ENCODE results near the gene AP3S1. TPM values are rescaled to one million over a fixed set of nuclear protein-coding genes. Genes with fewer than 3 reads are reported as not detected.

The AP3S1 gene
- 40.5 TPM for polyA plus RNA-seq (2013, experiment 1 of 2)
- 40.5 TPM for polyA plus RNA-seq (2013, experiment 2 of 2)

DNA sequence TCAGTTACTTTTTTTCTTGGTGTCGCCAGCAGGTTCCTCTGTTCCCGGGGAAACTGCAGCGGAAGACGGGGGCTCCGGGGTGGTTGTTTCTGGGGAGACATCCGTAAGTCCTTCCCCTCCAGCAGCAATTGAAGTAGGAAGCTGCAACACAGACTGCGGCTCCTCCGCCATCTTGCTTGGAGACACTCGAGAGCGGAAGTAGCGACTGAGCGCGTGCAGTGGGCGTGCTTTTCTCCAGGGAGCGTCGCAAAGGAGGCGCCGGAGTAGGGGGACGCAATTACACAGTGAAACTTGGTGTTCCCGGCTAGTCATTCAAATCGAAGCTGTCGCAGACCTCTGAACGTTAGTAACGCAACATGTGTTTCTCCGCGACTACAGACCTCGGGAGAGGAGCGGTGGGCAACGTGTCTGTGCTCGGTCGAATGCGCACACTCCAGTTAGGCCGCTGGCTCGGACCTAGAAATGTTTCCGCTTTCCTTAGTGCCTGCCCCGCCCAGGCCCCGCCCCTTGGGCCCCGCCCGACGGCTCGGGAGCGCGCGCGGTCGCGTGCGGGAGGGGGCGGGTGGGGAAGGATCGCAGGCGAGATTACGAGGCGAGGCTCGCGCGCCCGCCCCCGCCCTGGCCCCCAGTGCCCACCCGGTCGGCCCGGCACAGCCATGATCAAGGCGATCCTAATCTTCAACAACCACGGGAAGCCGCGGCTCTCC is at the start of gene AP3S1, which contains the start of gene ATG12:
AP3S1 (plus strand) TSS at position 554 of the 707 bp plus-strand sequence; CDS start at position 657, 103 bp downstream.
ATG12 (minus strand) TSS at position 184 of the 707 bp plus-strand sequence; CDS start at position 171, 13 bp downstream.
- no peaks in the 10 kb centered on the region for H3K36me3 ChIP-seq (ENCODE audit: control insufficient read depth, insufficient read depth, low read length)
- H2BK5ac ChIP-seq (ENCODE audit: low read length): peak within 1 kb of the TSS; percentile 99
- H2BK120ac ChIP-seq (ENCODE audit: low read depth, low read length): peak within 1 kb of the TSS; percentile 31
- no CpG with 5 or more reads among the region's 65 CpGs for whole genome bisulfite sequencing (ENCODE audit: extremely low coverage, insufficient coverage, low lambda C conversion rate)
- peak; percentile 97 for DNase-seq
- H2AK5ac ChIP-seq (ENCODE audit: low read length): no peak within 1 kb of the TSS
- peak within 1 kb of the TSS; percentile 89 for H3K18ac ChIP-seq (ENCODE audit: low read length)
- peak within 1 kb of the TSS; percentile 94 for H3K4me3 ChIP-seq (ENCODE audit: low read length)
- peak within 1 kb of the TSS; percentile 100 for H3K4me2 ChIP-seq (ENCODE audit: low read length)
- H3K79me2 ChIP-seq (ENCODE audit: control insufficient read depth, insufficient read depth, low read length): peaks cover 31% of the 10 kb centered on the region
- peak within 1 kb of the TSS; percentile 80 for H3K27ac ChIP-seq (ENCODE audit: low read depth, low read length)
- peak within 1 kb of the TSS; percentile 36 for H3K23ac ChIP-seq (ENCODE audit: low read length)
- no peaks in the 10 kb centered on the region for H3K27me3 ChIP-seq (ENCODE audit: insufficient read depth, low read length, poor library complexity)
- H3K9ac ChIP-seq (ENCODE audit: low read length): peak within 1 kb of the TSS; percentile 96
- H3K79me1 ChIP-seq (ENCODE audit: low read length): peaks cover 7% of the 10 kb centered on the region
- H3K4ac ChIP-seq (ENCODE audit: low read depth, low read length): no peak within 1 kb of the TSS
- H2BK15ac ChIP-seq (replicated peaks; ENCODE audit: low read depth): no peak within 1 kb of the TSS
- peaks cover 2% of the 10 kb centered on the region for H3K4me1 ChIP-seq (ENCODE audit: control insufficient read depth, low read depth, low read length)
- H4K5ac ChIP-seq (ENCODE audit: low read length): no peak within 1 kb of the TSS
- no peak within 1 kb of the TSS for H4K8ac ChIP-seq (ENCODE audit: low read depth, low read length)
- peak within 1 kb of the TSS; percentile 98 for H3K56ac ChIP-seq (ENCODE audit: low read length)

- Histone ChIP-seq H3K56ac (ENCODE audit: low read length) (no peak overlapping the region), H3K4me3 (ENCODE audit: low read length) (no peak overlapping the region), H3K18ac (ENCODE audit: low read length) (no peak overlapping the region), H2BK15ac (replicated peaks; ENCODE audit: low read depth) (no peak overlapping the region), H3K4me1 (ENCODE audit: control insufficient read depth, low read depth, low read length) (no peaks in the 10 kb centered on the region), H3K27ac (ENCODE audit: low read depth, low read length) (no peak overlapping the region), H3K36me3 (ENCODE audit: control insufficient read depth, insufficient read depth, low read length) (no peaks in the 10 kb centered on the region), H2BK5ac (ENCODE audit: low read length) (no peak overlapping the region), H3K79me2 (ENCODE audit: control insufficient read depth, insufficient read depth, low read length) (no peaks in the 10 kb centered on the region), H3K4me2 (ENCODE audit: low read length) (no peak overlapping the region), H4K8ac (ENCODE audit: low read depth, low read length) (no peak overlapping the region), H4K5ac (ENCODE audit: low read length) (no peak overlapping the region), H3K4ac (ENCODE audit: low read depth, low read length) (no peak overlapping the region), H2AK5ac (ENCODE audit: low read length) (no peak overlapping the region), H3K79me1 (ENCODE audit: low read length) (no peaks in the 10 kb centered on the region), H3K9ac (ENCODE audit: low read length) (no peak overlapping the region), H3K27me3 (ENCODE audit: insufficient read depth, low read length, poor library complexity) (no peaks in the 10 kb centered on the region), H3K23ac (ENCODE audit: low read length) (no peak overlapping the region), H2BK120ac (ENCODE audit: low read depth, low read length) (no peak overlapping the region)
- no CpG with 5 or more reads among the region's 1 CpG for WGBS (ENCODE audit: extremely low coverage, insufficient coverage, low lambda C conversion rate)
- DNase-seq: peak; percentile 51
Observed at GRCh38 chr5:115795700-115796099, 46.0 kb upstream of the AP3S1 start.

DNA sequence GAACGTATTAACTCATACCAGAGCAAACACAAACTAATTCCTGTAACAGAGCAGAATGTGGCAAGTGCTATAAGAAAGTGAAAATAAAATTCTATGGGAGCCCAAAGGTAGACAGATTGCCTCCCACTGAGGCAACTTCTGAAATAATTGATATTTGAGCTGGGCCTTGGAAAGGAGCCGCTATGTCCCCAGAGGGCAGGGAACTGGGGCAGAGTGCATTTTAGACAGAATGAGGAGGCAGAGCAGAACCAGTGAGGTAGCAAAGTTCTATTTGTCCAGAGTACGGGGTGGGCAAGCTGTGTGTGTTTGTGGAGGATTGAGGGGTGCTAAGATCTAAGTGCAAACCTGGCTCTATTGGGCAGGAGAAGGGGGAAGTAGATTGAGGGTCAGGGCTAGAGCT is 45.1 kb upstream of the AP3S1 start:
- H3K36me3 ChIP-seq (ENCODE audit: control insufficient read depth, insufficient read depth, low read length): no peaks in the 10 kb centered on the region
- H3K79me2 ChIP-seq (ENCODE audit: control insufficient read depth, insufficient read depth, low read length): no peaks in the 10 kb centered on the region
- no peaks in the 10 kb centered on the region for H3K79me1 ChIP-seq (ENCODE audit: low read length)
- H3K9ac ChIP-seq (ENCODE audit: low read length): no peak overlapping the region
- H3K23ac ChIP-seq (ENCODE audit: low read length): no peak overlapping the region
- H3K4ac ChIP-seq (ENCODE audit: low read depth, low read length): no peak overlapping the region
- H3K4me2 ChIP-seq (ENCODE audit: low read length): no peak overlapping the region
- H3K27ac ChIP-seq (ENCODE audit: low read depth, low read length): no peak overlapping the region
- DNase-seq: no peak
- no peak overlapping the region for H2BK5ac ChIP-seq (ENCODE audit: low read length)
- WGBS (ENCODE audit: extremely low coverage, insufficient coverage, low lambda C conversion rate): no CpG with 5 or more reads among the region's 3 CpGs
- H3K27me3 ChIP-seq (ENCODE audit: insufficient read depth, low read length, poor library complexity): no peaks in the 10 kb centered on the region
- no peak overlapping the region for H4K5ac ChIP-seq (ENCODE audit: low read length)
- no peak overlapping the region for H3K56ac ChIP-seq (ENCODE audit: low read length)
- no peak overlapping the region for H3K18ac ChIP-seq (ENCODE audit: low read length)
- no peak overlapping the region for H4K8ac ChIP-seq (ENCODE audit: low read depth, low read length)
- no peak overlapping the region for H2BK15ac ChIP-seq (replicated peaks; ENCODE audit: low read depth)
- H3K4me1 ChIP-seq (ENCODE audit: control insufficient read depth, low read depth, low read length): no peaks in the 10 kb centered on the region
- no peak overlapping the region for H2AK5ac ChIP-seq (ENCODE audit: low read length)
- H2BK120ac ChIP-seq (ENCODE audit: low read depth, low read length): no peak overlapping the region
- H3K4me3 ChIP-seq (ENCODE audit: low read length): no peak overlapping the region

DNA sequence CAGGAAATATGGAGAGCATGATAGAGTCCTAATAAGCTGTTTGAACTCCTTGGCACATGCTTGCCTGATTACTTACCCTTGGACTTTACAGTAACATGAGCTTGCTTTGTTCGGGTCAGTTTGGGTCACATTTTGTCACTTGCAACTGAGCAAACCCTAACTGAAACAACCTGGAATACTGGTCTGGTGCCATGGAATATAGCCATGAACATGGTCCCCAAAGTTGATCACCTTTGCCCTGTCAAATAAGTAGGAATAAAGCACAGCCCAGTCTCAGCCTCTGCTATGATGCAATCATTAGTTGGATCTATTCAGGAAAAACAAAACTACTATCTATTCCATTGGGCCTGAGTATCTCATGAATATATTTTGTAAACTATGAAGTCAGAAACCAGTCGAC is 43.5 kb upstream of the AP3S1 start:
- Histone ChIP-seq H3K56ac (ENCODE audit: low read length) (no peak overlapping the region), H3K27me3 (ENCODE audit: insufficient read depth, low read length, poor library complexity) (no peaks in the 10 kb centered on the region), H3K4me1 (ENCODE audit: control insufficient read depth, low read depth, low read length) (no peaks in the 10 kb centered on the region), H2BK5ac (ENCODE audit: low read length) (no peak overlapping the region), H3K79me1 (ENCODE audit: low read length) (no peaks in the 10 kb centered on the region), H4K5ac (ENCODE audit: low read length) (no peak overlapping the region), H3K79me2 (ENCODE audit: control insufficient read depth, insufficient read depth, low read length) (no peaks in the 10 kb centered on the region), H2BK15ac (replicated peaks; ENCODE audit: low read depth) (no peak overlapping the region), H3K4ac (ENCODE audit: low read depth, low read length) (no peak overlapping the region), H2BK120ac (ENCODE audit: low read depth, low read length) (no peak overlapping the region), H3K9ac (ENCODE audit: low read length) (no peak overlapping the region), H2AK5ac (ENCODE audit: low read length) (no peak overlapping the region), H4K8ac (ENCODE audit: low read depth, low read length) (no peak overlapping the region), H3K23ac (ENCODE audit: low read length) (no peak overlapping the region), H3K18ac (ENCODE audit: low read length) (no peak overlapping the region), H3K4me2 (ENCODE audit: low read length) (no peak overlapping the region), H3K36me3 (ENCODE audit: control insufficient read depth, insufficient read depth, low read length) (no peaks in the 10 kb centered on the region), H3K4me3 (ENCODE audit: low read length) (no peak overlapping the region), H3K27ac (ENCODE audit: low read depth, low read length) (no peak overlapping the region)
- no peak for DNase-seq
- no CpG with 5 or more reads among the region's 2 CpGs for WGBS (ENCODE audit: extremely low coverage, insufficient coverage, low lambda C conversion rate)

- no peak overlapping the region for H2BK15ac ChIP-seq (replicated peaks; ENCODE audit: low read depth)
- no peaks in the 10 kb centered on the region for H3K36me3 ChIP-seq (ENCODE audit: control insufficient read depth, insufficient read depth, low read length)
- no peak overlapping the region for H4K8ac ChIP-seq (ENCODE audit: low read depth, low read length)
- no peak overlapping the region for H3K9ac ChIP-seq (ENCODE audit: low read length)
- no peak overlapping the region for H3K4me2 ChIP-seq (ENCODE audit: low read length)
- no peak for DNase-seq
- no peak overlapping the region for H3K56ac ChIP-seq (ENCODE audit: low read length)
- no peak overlapping the region for H3K18ac ChIP-seq (ENCODE audit: low read length)
- H2AK5ac ChIP-seq (ENCODE audit: low read length): no peak overlapping the region
- no CpG with 5 or more reads among the region's 2 CpGs for WGBS (ENCODE audit: extremely low coverage, insufficient coverage, low lambda C conversion rate)
- no peak overlapping the region for H2BK5ac ChIP-seq (ENCODE audit: low read length)
- H3K79me1 ChIP-seq (ENCODE audit: low read length): no peaks in the 10 kb centered on the region
- H3K4me1 ChIP-seq (ENCODE audit: control insufficient read depth, low read depth, low read length): no peaks in the 10 kb centered on the region
- no peak overlapping the region for H4K5ac ChIP-seq (ENCODE audit: low read length)
- no peak overlapping the region for H3K27ac ChIP-seq (ENCODE audit: low read depth, low read length)
- H3K23ac ChIP-seq (ENCODE audit: low read length): no peak overlapping the region
- H3K4ac ChIP-seq (ENCODE audit: low read depth, low read length): no peak overlapping the region
- H3K27me3 ChIP-seq (ENCODE audit: insufficient read depth, low read length, poor library complexity): no peaks in the 10 kb centered on the region
- no peak overlapping the region for H3K4me3 ChIP-seq (ENCODE audit: low read length)
- H3K79me2 ChIP-seq (ENCODE audit: control insufficient read depth, insufficient read depth, low read length): no peaks in the 10 kb centered on the region
- no peak overlapping the region for H2BK120ac ChIP-seq (ENCODE audit: low read depth, low read length)
Observed at GRCh38 chr5:115800108-115800507, 41.6 kb upstream of the AP3S1 start.

All from mesendoderm (in vitro differentiated cells).